Ishikawa (cell line): ENCODE measurements around the gene GPR89B.
"Not testable (repeated sequence)": the region's sequence is repeated elsewhere in the genome, so short reads cannot be mapped to it uniquely, and the experiment has no call there.

ENCODE experiments used
- CREB1 ChIP-seq: IDR thresholded peaks from 2 replicates; pipeline ENCODE4 v1.6.1; 2012; ENCODE audit warnings: low read depth
- EGR1 ChIP-seq: IDR thresholded peaks from 2 replicates; pipeline ENCODE4 v1.6.1; 2012
- EP300 ChIP-seq: IDR thresholded peaks from 2 replicates; pipeline ENCODE4 v1.6.1; 2012; ENCODE audit warnings: borderline replicate concordance
- FOXM1 ChIP-seq: IDR thresholded peaks from 2 replicates; pipeline ENCODE4 v1.6.1; 2012; ENCODE audit warnings: low read depth, borderline replicate concordance
- MAX ChIP-seq: IDR thresholded peaks from 2 replicates; pipeline ENCODE4 v1.6.1; 2012
- RAD21 ChIP-seq: IDR thresholded peaks from 2 replicates; pipeline ENCODE4 v1.6.1; 2012; ENCODE audit warnings: low read depth
- TCF12 ChIP-seq: IDR thresholded peaks from 2 replicates; pipeline ENCODE4 v1.6.1; 2012; ENCODE audit warnings: low read depth
- YY1 ChIP-seq: IDR thresholded peaks from 2 replicates; pipeline ENCODE4 v1.6.1; 2012; ENCODE audit warnings: low read depth
- ZBTB7A ChIP-seq: IDR thresholded peaks from 2 replicates; pipeline ENCODE4 v1.6.1; 2012; ENCODE audit warnings: low read depth

- TF ChIP-seq CREB1, EGR1, FOXM1, ZBTB7A, RAD21, EP300, TCF12, YY1: not testable (repeated sequence)
- peak; percentile 65 for TF ChIP-seq MAX
Observed at GRCh38 chr1:147928236-147929132, at the start of gene GPR89B.
